GM19025 (cell line): ENCODE results near the gene S100A10.

ENCODE experiments used
- ATAC-seq: cut with Tn5 transposase; IDR thresholded peaks from one replicate; pipeline ENCODE4 v1.9.1; 2021; ENCODE audit warnings: mild to moderate bottlenecking, low read depth, moderate library complexity; ENCODE audit not compliant: unreplicated experiment

Gene S100A10

DNA sequence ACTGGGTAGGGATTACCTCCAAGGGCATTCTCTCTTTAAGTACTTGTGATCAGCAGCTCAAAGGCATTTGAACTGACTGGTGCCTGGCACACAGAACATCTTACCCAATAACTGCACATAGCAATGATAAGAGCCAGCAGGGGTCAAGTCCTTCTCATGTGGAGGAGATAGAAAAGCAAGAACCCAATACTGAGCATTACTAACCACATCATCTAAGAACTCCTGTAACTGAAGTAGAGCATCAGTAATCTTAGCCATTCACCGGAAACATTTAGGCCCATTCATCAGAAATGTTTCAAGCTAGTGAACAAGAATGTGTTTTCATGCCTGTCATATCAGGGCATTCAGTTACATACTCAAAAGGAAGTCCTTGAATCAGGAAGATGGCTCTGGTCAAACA is 50.8 kb downstream of the S100A10 start:
- no peak for ATAC-seq

DNA sequence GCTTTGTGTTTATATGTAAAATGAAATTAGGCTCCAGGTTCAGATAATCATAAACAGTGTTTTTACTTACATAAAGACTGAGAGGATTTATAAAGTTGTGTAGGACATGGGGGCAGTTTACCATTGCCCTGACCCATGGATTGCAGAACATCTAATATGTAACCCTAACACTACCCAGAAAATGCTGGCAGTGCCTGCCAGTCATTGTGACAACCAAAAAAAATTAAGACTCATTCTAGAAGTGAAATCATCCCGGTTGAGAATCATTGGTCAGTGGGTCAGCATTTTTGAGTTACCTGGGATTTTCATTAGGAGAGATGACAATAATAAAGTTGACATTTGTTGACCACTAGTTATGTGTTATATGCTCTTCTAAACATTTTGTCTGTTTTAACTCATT is 53.1 kb downstream of the S100A10 start:
- no peak for ATAC-seq

DNA sequence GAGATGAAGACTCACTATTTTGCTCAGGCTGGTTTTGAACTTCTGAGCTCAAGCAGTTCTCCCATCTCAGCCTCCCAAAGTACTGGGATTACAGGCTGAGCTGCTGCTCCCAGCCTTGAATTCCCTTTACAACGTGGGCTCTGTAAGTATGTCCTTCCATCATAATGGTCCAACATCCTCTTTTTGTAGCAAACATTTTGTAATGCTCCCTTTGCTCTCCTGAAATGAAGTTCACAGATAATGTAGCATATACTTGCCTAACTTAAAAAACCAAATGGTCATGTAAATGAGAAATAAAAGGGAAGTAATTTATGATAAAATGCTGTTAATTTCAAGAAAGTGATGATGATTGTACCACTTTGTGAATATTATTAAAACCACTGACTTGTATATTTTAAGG is 53.9 kb downstream of the S100A10 start:
- no peak for ATAC-seq

DNA sequence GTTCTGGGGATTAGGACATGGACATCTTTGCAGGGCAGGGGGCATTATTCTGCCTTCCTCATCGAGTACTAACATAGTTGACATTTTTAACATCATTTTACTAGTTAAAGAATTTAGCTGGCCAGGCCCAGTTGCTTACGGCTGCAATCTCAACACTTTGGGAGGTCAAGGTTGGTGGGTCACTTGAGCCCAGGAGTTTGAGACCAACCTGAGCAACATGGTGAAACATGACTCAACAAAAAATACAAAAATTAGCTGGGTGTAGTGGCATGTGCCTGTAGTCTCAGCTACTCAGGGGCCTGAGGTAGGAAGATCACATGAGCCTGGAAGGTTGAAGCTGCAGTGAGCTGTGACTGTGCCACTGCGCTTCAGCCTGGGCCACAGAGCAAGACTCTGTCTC is 54.5 kb downstream of the S100A10 start:
- ATAC-seq = no peak

DNA sequence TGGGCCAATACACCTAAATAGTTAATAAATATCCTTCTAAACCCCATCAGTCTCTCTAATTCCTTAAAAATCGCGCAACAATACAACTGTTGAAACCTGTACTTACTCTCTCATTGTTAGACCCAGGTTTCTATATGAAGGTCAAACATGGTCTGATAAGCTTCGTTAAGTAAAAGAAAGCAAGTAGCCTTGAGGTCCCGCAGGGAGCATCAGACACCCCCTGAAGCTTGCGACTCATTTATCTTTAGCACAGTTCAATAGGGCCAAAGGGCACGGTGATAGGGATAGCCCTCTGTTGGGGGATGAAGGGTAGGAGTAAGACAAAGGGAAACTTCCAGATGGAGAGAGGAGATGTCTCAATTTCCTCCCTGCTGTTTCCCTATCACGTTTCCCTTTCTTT is 57.0 kb downstream of the S100A10 start:
- ATAC-seq = no peak

DNA sequence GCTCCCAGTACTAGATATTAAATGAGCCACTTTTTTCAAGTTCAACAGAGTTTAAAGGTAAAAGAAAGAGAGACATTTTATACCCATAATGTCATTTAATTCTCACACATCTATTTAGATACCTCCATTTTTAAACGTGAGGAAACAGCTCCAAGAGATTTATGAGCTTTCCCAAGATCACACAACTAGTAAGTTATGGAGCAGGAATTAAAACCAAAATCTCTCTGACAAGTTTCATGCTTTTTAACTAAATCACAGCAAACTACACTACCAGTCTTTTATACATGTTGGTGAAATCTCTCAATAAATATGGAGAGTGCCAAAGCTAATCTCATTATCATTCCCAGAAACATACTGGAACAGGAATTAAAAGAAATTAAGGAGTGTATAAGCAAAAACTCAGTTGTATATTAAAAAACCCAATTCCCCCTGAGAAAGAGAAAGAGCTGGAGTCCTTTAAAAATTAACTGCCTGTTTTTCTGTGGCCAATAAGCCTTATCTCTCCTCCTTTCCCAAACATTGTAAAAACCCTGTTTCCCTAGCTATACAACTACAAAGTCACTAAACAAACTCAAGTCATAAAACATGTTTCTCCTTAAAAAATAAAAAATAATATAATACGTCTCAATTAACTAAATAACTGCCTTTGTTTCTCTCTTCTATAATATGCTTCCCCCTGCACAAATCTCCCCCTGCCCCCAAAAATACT is 57.6 kb downstream of the S100A10 start:
- ATAC-seq = no peak

DNA sequence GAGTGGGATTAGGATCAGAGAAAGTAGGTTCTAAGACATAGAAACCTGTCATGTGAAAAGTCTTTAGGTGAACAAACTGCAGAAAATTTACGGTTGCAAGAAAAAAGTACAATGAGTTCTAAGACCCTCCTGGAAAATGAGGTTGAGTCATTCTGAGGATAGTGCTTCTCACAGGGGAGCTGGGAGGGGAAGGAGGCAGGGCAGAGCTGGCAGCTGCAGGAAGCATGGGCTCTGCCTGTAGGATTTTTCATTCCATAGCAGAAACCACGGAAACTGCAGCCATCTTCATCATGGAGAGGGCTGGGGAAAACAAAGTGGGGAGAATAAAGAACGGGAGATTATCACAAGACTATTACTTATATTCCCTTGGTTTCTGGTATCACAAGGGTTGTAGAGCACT is 58.5 kb downstream of the S100A10 start:
- no peak for ATAC-seq

DNA sequence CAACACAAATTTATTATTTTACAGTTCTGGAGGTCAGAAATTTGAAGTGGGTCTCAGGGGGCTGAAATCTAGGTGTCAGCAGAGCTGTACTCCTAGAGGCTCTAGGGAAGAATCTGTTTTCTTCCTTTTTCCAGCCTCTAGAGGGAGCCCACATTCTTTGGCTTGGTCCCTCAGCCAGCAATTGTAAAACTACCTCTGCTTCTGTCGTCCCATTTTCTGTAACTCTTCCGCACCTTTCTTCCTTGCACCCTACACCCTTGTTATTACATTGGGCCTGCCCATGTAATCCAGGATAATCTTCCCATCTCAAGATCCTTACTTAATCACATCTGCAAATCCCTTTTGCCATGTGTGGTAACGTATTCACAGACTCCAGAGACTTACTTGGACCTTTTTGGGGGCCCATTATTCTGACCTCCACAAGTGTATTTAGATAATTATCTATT is 59.6 kb downstream of the S100A10 start:
- ATAC-seq = no peak
